Brain microvascular endothelial cell (primary cell): ENCODE results near the gene GALNT9.

Source experiments
- DNase-seq: peaks from one replicate; pipeline ENCODE4 v3.0.0-alpha.2; 2020
- H3K27ac ChIP-seq: fragments of 250-450 bp; sonication (Bioruptor Pico); 2 replicates; pipeline ENCODE4 v1.5.1; 2020; ENCODE audit warnings: mild to moderate bottlenecking, moderate library complexity
- H3K27me3 ChIP-seq: fragments of 250-450 bp; sonication (Bioruptor Pico); replicated peaks from 2 replicates; pipeline ENCODE4 v1.5.1; 2020; ENCODE audit warnings: mild to moderate bottlenecking
- H3K36me3 ChIP-seq: fragments of 250-450 bp; sonication (Bioruptor Pico); replicated peaks from 2 replicates; pipeline ENCODE4 v1.5.1; 2020; ENCODE audit warnings: mild to moderate bottlenecking
- H3K4me3 ChIP-seq: 2 replicates; pipeline ENCODE4 v1.5.1; 2011; ENCODE audit warnings: low read depth, mild to moderate bottlenecking, control low read depth, low read length, moderate library complexity
- CTCF ChIP-seq: IDR thresholded peaks from 2 replicates; pipeline ENCODE4 v1.5.1; 2011; ENCODE audit warnings: low read depth, mild to moderate bottlenecking, moderate library complexity, low read length, control low read depth, inconsistent platforms; ENCODE audit errors: missing control alignments
- in situ Hi-C: cut with HindIII; loops from 2 replicates; pipeline ENCODE4 v1.10.0; 2017; ENCODE audit warnings: low sequenced_read_pairs, low pct_ligation_motif_present

Gene GALNT9

GRCh38 chr12:132310181-132311040, 19.0 kb downstream of the GALNT9 start:
- no peak for DNase-seq
- H3K4me3 ChIP-seq = no peak overlapping the region
- no peak overlapping the region for H3K27ac ChIP-seq
- H3K36me3 ChIP-seq = no peaks in the 10 kb centered on the region
- no peak for TF ChIP-seq CTCF
- in situ Hi-C loops = no loop called here
- H3K27me3 ChIP-seq = no peaks in the 10 kb centered on the region

- no peaks in the 10 kb centered on the region for H3K27me3 ChIP-seq
- no peak overlapping the region for H3K27ac ChIP-seq
- no peak for DNase-seq
- in situ Hi-C loops = no loop called here
- no peak for TF ChIP-seq CTCF
- H3K4me3 ChIP-seq = no peak overlapping the region
- no peaks in the 10 kb centered on the region for H3K36me3 ChIP-seq
Measured at GRCh38 chr12:132309596-132310086, 19.7 kb downstream of the GALNT9 start.

GRCh38 chr12:132308853-132309595, 20.4 kb downstream of the GALNT9 start:
- H3K4me3 ChIP-seq = no peak overlapping the region
- DNase-seq = no peak
- H3K36me3 ChIP-seq = no peaks in the 10 kb centered on the region
- H3K27ac ChIP-seq = no peak overlapping the region
- no peaks in the 10 kb centered on the region for H3K27me3 ChIP-seq
- no peak for TF ChIP-seq CTCF
- in situ Hi-C loops = no loop called here

GRCh38 chr12:132307976-132308852, 21.2 kb downstream of the GALNT9 start:
- H3K27ac ChIP-seq = no peak overlapping the region
- H3K4me3 ChIP-seq = no peak overlapping the region
- H3K36me3 ChIP-seq = no peaks in the 10 kb centered on the region
- no peaks in the 10 kb centered on the region for H3K27me3 ChIP-seq
- DNase-seq = no peak
- TF ChIP-seq CTCF = no peak
- in situ Hi-C loops = no loop called here

- TF ChIP-seq CTCF = no peak
Measured at GRCh38 chr12:132306885-132307191, 22.6 kb downstream of the GALNT9 start.

More at GRCh38 chr12:132306885-132307191, 22.6 kb downstream of the GALNT9 start:
- no peaks in the 10 kb centered on the region for H3K27me3 ChIP-seq
- H3K36me3 ChIP-seq = no peaks in the 10 kb centered on the region
- in situ Hi-C loops = no loop called here
- no peak for DNase-seq
- H3K4me3 ChIP-seq = no peak overlapping the region
- no peak overlapping the region for H3K27ac ChIP-seq
